ENCODE measurements around the gene TRIP12. TPM values are rescaled to one million over a fixed set of nuclear protein-coding genes. Genes with fewer than 3 reads are reported as not detected.

TRIP12 gene
- total and polyA plus RNA-seq, 2 of the 8 experiments (the other 6 are each of a cell fraction or from before 2014, with no cell fraction given), result 23.1 to 174 TPM

- TF ChIP-seq SUZ12 (IDR thresholded peaks at IDR 0.05; ENCODE audit: low read length) (no peak), NRF1 (IDR thresholded peaks at IDR 0.05; ENCODE audit: low read depth, low read length) (no peak), GABPA (IDR thresholded peaks at IDR 0.05; ENCODE audit: borderline replicate concordance, insufficient read depth, low read length) (no peak), TCF12 (IDR thresholded peaks at IDR 0.05; ENCODE audit: low read depth, low read length) (no peak), RFX5 (IDR thresholded peaks at IDR 0.05; ENCODE audit: borderline replicate concordance, low read depth, low read length) (no peak)
Observed at GRCh38 chr2:229732897-229733296, 188.9 kb downstream of the TRIP12 start (continued).
